ENCODE results near the gene DERA. TPM values are rescaled to one million over a fixed set of nuclear protein-coding genes. Genes with fewer than 3 reads are reported as not detected.

Gene DERA
- total and polyA plus RNA-seq, 4 experiments from 2014 or later, result 11.2 to 52.2 (median 18.5) TPM

DNA sequence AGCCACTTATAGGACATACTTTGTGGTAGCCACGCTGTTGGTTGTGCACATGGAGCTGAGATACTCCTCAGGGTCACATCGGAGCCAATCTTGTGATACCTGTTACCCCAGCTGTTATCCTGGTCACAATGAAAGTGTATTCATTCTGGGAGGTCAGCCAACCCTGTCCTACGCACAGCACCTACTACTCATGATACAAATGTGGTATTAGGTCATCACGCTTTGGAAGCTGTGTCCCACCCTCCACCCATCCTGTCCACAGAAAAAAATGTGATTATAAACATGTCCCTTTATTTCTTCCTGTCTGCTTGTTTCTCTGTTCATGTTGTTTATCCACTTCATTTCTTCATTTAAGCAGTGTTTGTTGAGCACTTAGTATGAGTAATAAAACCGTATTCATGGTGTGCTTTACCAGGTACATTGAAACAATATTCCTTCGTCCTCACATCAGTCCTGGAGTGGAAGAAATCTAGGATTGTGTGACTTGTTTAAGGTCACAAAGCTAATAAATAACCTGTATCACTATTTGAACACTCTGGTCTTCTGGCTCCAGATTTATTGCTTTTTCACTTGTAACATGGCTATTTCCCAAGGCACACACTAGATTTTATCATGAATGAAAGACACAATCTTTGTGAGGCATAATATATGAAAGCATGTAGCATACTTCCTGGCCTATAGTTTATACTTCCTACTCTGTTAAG lies 73.1 kb downstream of the DERA start:
- Histone ChIP-seq H3K36me3 (ENCODE audit: insufficient read depth, low read length) (peaks cover 11% of the 10 kb centered on the region), H3K9me3 (ENCODE audit: control insufficient read depth in 1 of 2, low read length in 2 of 2) (no peaks in the 10 kb centered on the region), H3K4me1 (ENCODE audit: insufficient read depth, low read length) (no peaks in the 10 kb centered on the region), H3K4me3 (ENCODE audit: low read length in 2 of 2) (no peak overlapping the region), H3K27me3 (ENCODE audit: insufficient read depth, low read length) (no peaks in the 10 kb centered on the region), H3K27ac (ENCODE audit: low read depth, low read length) (no peak overlapping the region)
- Mint-ChIP-seq H3K27me3 (no peaks in the 10 kb centered on the region), H3K4me1 (no peaks in the 10 kb centered on the region), H3K9me3 (no peaks in the 10 kb centered on the region), H3K36me3 (peaks cover 48 to 64% of the 10 kb centered on the region in 2 donors), H3K4me3 (no peak overlapping the region), H3K27ac (peak overlapping the region in 2 of 7 donors; percentile 24 to 38)
- intact Hi-C loops (cut with micrococcal nuclease), result no loop called here
- no peak for DNase-seq
- ChIA-PET POLR2A (ENCODE audit: partially characterized antibody) (no interaction called here), CTCF (ENCODE audit: partially characterized antibody) (no interaction called here)

DNA sequence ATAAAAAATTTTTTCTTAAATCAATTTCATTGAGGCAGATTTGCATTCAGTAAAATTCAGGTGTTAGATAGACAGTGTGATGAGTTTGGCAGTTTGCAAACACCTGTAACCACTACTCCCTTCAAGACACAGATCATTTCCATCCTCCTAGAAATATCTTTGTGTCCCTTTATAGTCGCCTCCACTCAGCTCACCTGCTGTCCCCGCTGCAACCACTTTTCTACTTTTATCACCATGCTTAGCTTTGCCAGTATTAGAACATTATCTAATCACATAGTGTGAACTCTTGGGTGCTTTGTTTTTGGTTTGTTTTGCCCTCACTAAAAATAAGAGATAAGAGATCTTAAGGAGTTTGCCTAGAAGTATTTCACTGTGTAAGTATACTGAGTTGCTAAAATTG lies 73.8 kb downstream of the DERA start:
- DNase-seq, result no peak
- ChIA-PET POLR2A (ENCODE audit: partially characterized antibody) (no interaction called here), CTCF (ENCODE audit: partially characterized antibody) (no interaction called here)
- Histone ChIP-seq H3K4me1 (ENCODE audit: insufficient read depth, low read length) (no peaks in the 10 kb centered on the region), H3K4me3 (ENCODE audit: low read length in 2 of 2) (no peak overlapping the region), H3K27ac (ENCODE audit: low read depth, low read length) (no peak overlapping the region), H3K27me3 (ENCODE audit: insufficient read depth, low read length) (no peaks in the 10 kb centered on the region), H3K9me3 (ENCODE audit: control insufficient read depth in 1 of 2, low read length in 2 of 2) (no peaks in the 10 kb centered on the region), H3K36me3 (ENCODE audit: insufficient read depth, low read length) (peaks cover 11% of the 10 kb centered on the region)
- intact Hi-C loops (cut with micrococcal nuclease), result no loop called here
- Mint-ChIP-seq H3K27me3 (no peaks in the 10 kb centered on the region), H3K27ac (no peak overlapping the region), H3K36me3 (peaks cover 51 to 70% of the 10 kb centered on the region in 2 donors), H3K9me3 (no peaks in the 10 kb centered on the region), H3K4me3 (no peak overlapping the region), H3K4me1 (no peaks in the 10 kb centered on the region)

DNA sequence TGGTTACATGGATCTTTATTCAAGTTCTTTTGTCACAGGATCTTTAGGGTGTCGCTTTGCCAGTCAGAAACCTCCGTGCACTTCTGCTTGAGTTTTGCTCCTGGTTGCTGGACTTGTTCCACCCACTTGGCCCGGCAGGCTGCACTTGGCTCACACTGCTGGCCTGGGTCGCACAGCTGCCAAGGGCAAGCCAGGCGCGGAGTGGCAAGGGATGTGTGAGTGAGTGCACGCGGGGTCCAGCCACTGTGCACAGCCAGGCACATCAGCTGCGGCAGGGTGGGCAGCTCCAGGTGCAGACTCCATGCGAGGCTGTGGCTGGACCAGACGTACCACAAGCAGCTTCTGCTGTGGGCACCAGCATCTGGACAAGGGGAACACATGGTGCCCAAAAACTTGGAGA lies 76.6 kb downstream of the DERA start:
- no peaks in the 10 kb centered on the region for H3K9me3 ChIP-seq (ENCODE audit: control insufficient read depth in 1 of 2, low read length in 2 of 2)
- ChIA-PET CTCF (ENCODE audit: partially characterized antibody) (no interaction called here), POLR2A (ENCODE audit: partially characterized antibody) (no interaction called here)
- no peaks in the 10 kb centered on the region for H3K4me1 Mint-ChIP-seq
- H3K36me3 ChIP-seq (ENCODE audit: insufficient read depth, low read length), result peaks cover 11% of the 10 kb centered on the region
- H3K4me3 ChIP-seq (ENCODE audit: low read length in 2 of 2), result no peak overlapping the region
- H3K4me1 ChIP-seq (ENCODE audit: insufficient read depth, low read length), result no peaks in the 10 kb centered on the region
- H3K36me3 Mint-ChIP-seq, result peaks cover 66 to 93% of the 10 kb centered on the region in 2 donors
- H3K27ac ChIP-seq (ENCODE audit: low read depth, low read length), result no peak overlapping the region
- no peak overlapping the region for H3K4me3 Mint-ChIP-seq
- H3K27ac Mint-ChIP-seq, result no peak overlapping the region
- DNase-seq, result no peak
- H3K27me3 ChIP-seq (ENCODE audit: insufficient read depth, low read length), result no peaks in the 10 kb centered on the region
- H3K9me3 Mint-ChIP-seq, result no peaks in the 10 kb centered on the region
- intact Hi-C loops (cut with micrococcal nuclease), result no loop called here
- no peaks in the 10 kb centered on the region for H3K27me3 Mint-ChIP-seq

DNA sequence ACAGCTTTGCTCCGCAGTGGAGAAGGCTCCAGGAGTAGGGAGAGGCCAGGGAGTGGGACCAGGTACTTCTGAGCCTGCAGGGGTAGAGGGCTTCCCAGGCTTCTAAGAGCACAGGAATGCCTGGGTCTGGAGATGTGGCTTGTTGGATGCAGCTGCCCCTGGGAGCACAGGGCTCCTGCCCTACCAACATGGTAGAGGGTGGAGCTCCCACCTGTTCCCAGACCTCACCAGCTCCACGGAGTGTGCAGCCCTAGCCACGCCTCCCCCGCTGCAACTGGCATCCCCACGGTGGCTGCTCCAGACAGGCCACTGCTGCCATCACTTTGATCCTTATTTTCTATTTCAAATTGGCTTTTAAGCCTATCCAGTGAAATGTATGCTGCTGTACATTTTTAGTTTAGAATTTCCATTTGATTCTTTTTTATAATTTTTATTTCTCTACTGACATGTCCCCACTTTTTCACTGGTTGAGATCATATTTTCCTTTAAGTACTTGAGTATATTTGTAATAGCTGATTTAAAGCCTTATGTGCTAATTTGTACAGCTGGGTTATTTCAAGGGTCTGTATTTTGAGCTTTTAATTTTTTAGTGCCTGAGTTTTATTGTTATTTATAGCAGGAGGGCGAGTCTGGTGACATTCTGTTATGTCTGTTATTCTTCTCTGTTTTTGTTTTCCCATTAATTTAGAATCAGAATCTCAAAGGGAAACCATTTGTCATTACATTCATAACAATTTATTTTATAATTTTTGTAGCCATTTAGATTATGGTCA lies 78.0 kb downstream of the DERA start:
- Histone ChIP-seq H3K27ac (ENCODE audit: low read depth, low read length) (no peak overlapping the region), H3K4me1 (ENCODE audit: insufficient read depth, low read length) (no peaks in the 10 kb centered on the region), H3K9me3 (ENCODE audit: control insufficient read depth in 1 of 2, low read length in 2 of 2) (no peaks in the 10 kb centered on the region), H3K36me3 (ENCODE audit: insufficient read depth, low read length) (peaks cover 11% of the 10 kb centered on the region), H3K4me3 (ENCODE audit: low read length in 2 of 2) (no peak overlapping the region), H3K27me3 (ENCODE audit: insufficient read depth, low read length) (no peaks in the 10 kb centered on the region)
- Mint-ChIP-seq H3K36me3 (peaks cover 57 to 85% of the 10 kb centered on the region in 2 donors), H3K4me1 (no peaks in the 10 kb centered on the region), H3K4me3 (no peak overlapping the region), H3K9me3 (no peaks in the 10 kb centered on the region), H3K27ac (no peak overlapping the region), H3K27me3 (no peaks in the 10 kb centered on the region)
- intact Hi-C loops (cut with micrococcal nuclease), result no loop called here
- DNase-seq, result no peak
- CTCF ChIA-PET (ENCODE audit: partially characterized antibody), result no interaction called here
- POLR2A ChIA-PET (ENCODE audit: partially characterized antibody), result no interaction called here

DNA sequence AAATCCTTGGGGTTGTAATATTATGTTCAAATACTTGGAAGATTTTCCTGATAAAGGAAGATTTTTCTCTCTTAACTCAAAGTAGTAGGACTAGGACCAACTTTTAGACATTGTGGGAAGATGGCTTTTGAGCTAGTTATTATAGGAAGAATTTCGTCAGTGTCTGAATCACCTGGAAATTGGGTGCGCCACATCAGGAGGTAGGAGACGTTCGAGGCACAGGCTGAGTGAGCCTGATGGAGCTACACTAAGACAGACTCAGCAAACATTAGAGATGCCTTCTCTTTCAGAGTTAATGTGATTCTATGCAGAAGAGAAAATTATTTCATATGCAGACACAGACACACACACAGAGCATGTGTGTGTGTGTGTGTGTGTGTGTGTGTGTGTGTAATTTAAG lies 84.7 kb downstream of the DERA start:
- H3K4me1 ChIP-seq (ENCODE audit: insufficient read depth, low read length), result no peaks in the 10 kb centered on the region
- no peak for DNase-seq
- POLR2A ChIA-PET (ENCODE audit: partially characterized antibody), result no interaction called here
- intact Hi-C loops (cut with micrococcal nuclease), result no loop called here
- Mint-ChIP-seq H3K4me3 (no peak overlapping the region), H3K27ac (no peak overlapping the region), H3K27me3 (no peaks in the 10 kb centered on the region), H3K36me3 (peaks cover 15 to 61% of the 10 kb centered on the region in 2 donors), H3K4me1 (no peaks in the 10 kb centered on the region), H3K9me3 (no peaks in the 10 kb centered on the region)
- H3K27me3 ChIP-seq (ENCODE audit: insufficient read depth, low read length), result no peaks in the 10 kb centered on the region
- no peaks in the 10 kb centered on the region for H3K36me3 ChIP-seq (ENCODE audit: insufficient read depth, low read length)
- H3K27ac ChIP-seq (ENCODE audit: low read depth, low read length), result no peak overlapping the region
- H3K4me3 ChIP-seq (ENCODE audit: low read length in 2 of 2), result no peak overlapping the region
- CTCF ChIA-PET (ENCODE audit: partially characterized antibody), result no interaction called here
- no peaks in the 10 kb centered on the region for H3K9me3 ChIP-seq (ENCODE audit: control insufficient read depth in 1 of 2, low read length in 2 of 2)

GRCh38 chr12:15996254-15996653 lies 85.1 kb downstream of the DERA start:
- ChIA-PET POLR2A (ENCODE audit: partially characterized antibody) (no interaction called here), CTCF (ENCODE audit: partially characterized antibody) (no interaction called here)
- Mint-ChIP-seq H3K9me3 (no peaks in the 10 kb centered on the region), H3K27ac (no peak overlapping the region), H3K27me3 (no peaks in the 10 kb centered on the region), H3K4me3 (no peak overlapping the region), H3K36me3 (peaks cover 10 to 57% of the 10 kb centered on the region in 2 donors), H3K4me1 (no peaks in the 10 kb centered on the region)
- H3K9me3 ChIP-seq (ENCODE audit: control insufficient read depth in 1 of 2, low read length in 2 of 2), result no peaks in the 10 kb centered on the region
- no peaks in the 10 kb centered on the region for H3K36me3 ChIP-seq (ENCODE audit: insufficient read depth, low read length)
- no peak overlapping the region for H3K4me3 ChIP-seq (ENCODE audit: low read length in 2 of 2)
- H3K27me3 ChIP-seq (ENCODE audit: insufficient read depth, low read length), result no peaks in the 10 kb centered on the region
- no peaks in the 10 kb centered on the region for H3K4me1 ChIP-seq (ENCODE audit: insufficient read depth, low read length)
- intact Hi-C loops (cut with micrococcal nuclease), result no loop called here
- no peak overlapping the region for H3K27ac ChIP-seq (ENCODE audit: low read depth, low read length)
- DNase-seq, result no peak

GRCh38 chr12:15996948-15997347 lies 85.8 kb downstream of the DERA start:
- no peaks in the 10 kb centered on the region for H3K27me3 ChIP-seq (ENCODE audit: insufficient read depth, low read length)
- H3K36me3 Mint-ChIP-seq, result peaks cover 6 to 50% of the 10 kb centered on the region in 2 donors
- H3K27ac ChIP-seq (ENCODE audit: low read depth, low read length), result no peak overlapping the region

More at GRCh38 chr12:15996948-15997347, 85.8 kb downstream of the DERA start:
- DNase-seq, result no peak
- no peak overlapping the region for H3K27ac Mint-ChIP-seq
- Histone ChIP-seq H3K36me3 (ENCODE audit: insufficient read depth, low read length) (no peaks in the 10 kb centered on the region), H3K9me3 (ENCODE audit: control insufficient read depth in 1 of 2, low read length in 2 of 2) (no peaks in the 10 kb centered on the region), H3K4me3 (ENCODE audit: low read length in 2 of 2) (no peak overlapping the region), H3K4me1 (ENCODE audit: insufficient read depth, low read length) (no peaks in the 10 kb centered on the region)
- H3K4me1 Mint-ChIP-seq, result no peaks in the 10 kb centered on the region
- intact Hi-C loops (cut with micrococcal nuclease), result no loop called here
- H3K4me3 Mint-ChIP-seq, result no peak overlapping the region
- ChIA-PET POLR2A (ENCODE audit: partially characterized antibody) (no interaction called here), CTCF (ENCODE audit: partially characterized antibody) (no interaction called here)
- H3K9me3 Mint-ChIP-seq, result no peaks in the 10 kb centered on the region
- no peaks in the 10 kb centered on the region for H3K27me3 Mint-ChIP-seq

Data from CD4-positive, alpha-beta memory T cell (primary cell).